T-cell (primary cell): ENCODE measurements around the gene DAP. TPM values are rescaled to one million over a fixed set of nuclear protein-coding genes. Genes with fewer than 3 reads are reported as not detected.
A peak's percentile ranks its signal among the peaks of the same experiment; 100 is the strongest.

Experiments used
- ATAC-seq, 4 experiments: fragments of 200-7000 bp in 3 of 4; fragments of 150-1000 bp in 1 of 4; cut with Tn5 transposase; replicated peaks in 1 of 4; 1 replicate in 3 of 4; 2 replicates in 1 of 4; pipeline ENCODE4 v1.10.0; 2021; ENCODE audit warnings: moderate library complexity in 3 of 4, mild to moderate bottlenecking in 2 of 4, moderate number of reproducible peaks in 1 of 4
- CTCF ChIA-PET, 2 donors: fragments of 300-600 bp; sonication (Branson Sonifier 250); formaldehyde crosslinking; loops; one replicate each; lab custom pipeline; 2022; ENCODE audit warnings: antibody characterized with exemption in 2 of 2; lab: Charles Lee
- POLR2A ChIA-PET, 2 donors: fragments of 300-600 bp; sonication (Branson Sonifier 250); formaldehyde crosslinking; loops; one replicate each; lab custom pipeline; 2022; ENCODE audit warnings: antibody characterized with exemption in 2 of 2; lab: Charles Lee
- DNase-seq, 35 experiments: peaks; one replicate each; pipeline versions ENCODE4 v3.0.0 to v3.0.0-alpha.2; 2013 to 2023
- H3K27ac ChIP-seq: one replicate; pipeline ENCODE4 v1.5.1; 2013; ENCODE audit warnings: low read length
- H3K27me3 ChIP-seq, 2 experiments: replicated peaks in 1 of 2; 1 replicate in 1 of 2; 2 replicates in 1 of 2; pipeline versions ENCODE4 v1.6.1 to v1.7.0; 2013; ENCODE audit warnings: low read length in 1 of 2, mixed read lengths in 1 of 2; ENCODE audit not compliant: control insufficient read depth in 2 of 2, insufficient read depth in 2 of 2; ENCODE audit errors: extremely low read depth in 1 of 2
- H3K36me3 ChIP-seq, 2 donors: 1 replicate in 1 of 2; 2 replicates in 1 of 2; pipeline versions ENCODE4 v1.6.1 to v1.7.0; 2013; ENCODE audit warnings: low read length in 1 of 2; ENCODE audit not compliant: control insufficient read depth in 2 of 2, insufficient read depth in 1 of 2; ENCODE audit errors: extremely low read depth in 1 of 2
- H3K4me1 ChIP-seq, 2 experiments: 1 replicate in 1 of 2; 2 replicates in 1 of 2; pipeline versions ENCODE4 v1.6.1 to v1.7.0; 2013; ENCODE audit warnings: low read length in 2 of 2, mixed read lengths in 1 of 2; ENCODE audit not compliant: insufficient read depth in 2 of 2, control insufficient read depth in 1 of 2; ENCODE audit errors: extremely low read depth in 1 of 2
- H3K4me3 ChIP-seq, 2 donors: 1 replicate in 1 of 2; 2 replicates in 1 of 2; pipeline versions ENCODE4 v1.5.1 to v1.7.0; 2013; ENCODE audit warnings: mild to moderate bottlenecking in 2 of 2, low read length in 1 of 2, moderate library complexity in 1 of 2; ENCODE audit not compliant: control insufficient read depth in 1 of 2; ENCODE audit errors: extremely low read depth in 1 of 2
- H3K9me3 ChIP-seq: 2 replicates; pipeline ENCODE4 v1.7.0; 2013
- H3K27ac Mint-ChIP-seq, 2 donors: one replicate each; pipeline ENCODE4 v1.8.0; 2020 to 2021; ENCODE audit warnings: mild to moderate bottlenecking in 2 of 2, mixed read lengths in 2 of 2
- H3K27me3 Mint-ChIP-seq, 2 donors: one replicate each; pipeline ENCODE4 v1.8.0; 2021 to 2022; ENCODE audit warnings: mixed read lengths in 2 of 2
- H3K36me3 Mint-ChIP-seq: one replicate; pipeline ENCODE4 v1.8.0; 2021; ENCODE audit warnings: mixed read lengths
- H3K4me1 Mint-ChIP-seq, 3 donors: one replicate each; pipeline ENCODE4 v1.8.0; 2020 to 2022; ENCODE audit warnings: mixed read lengths in 3 of 3, mild to moderate bottlenecking in 1 of 3
- H3K4me3 Mint-ChIP-seq, 3 donors: one replicate each; pipeline ENCODE4 v1.8.0; 2020 to 2022; ENCODE audit warnings: mild to moderate bottlenecking in 3 of 3, mixed read lengths in 3 of 3, moderate library complexity in 3 of 3
- H3K9me3 Mint-ChIP-seq, 3 donors: one replicate each; pipeline ENCODE4 v1.8.0; 2020 to 2022; ENCODE audit warnings: mixed read lengths in 3 of 3
- WGBS: methylation state at CpG from one replicate; pipeline ENCODE4 v1.1.5; 2013; ENCODE audit warnings: missing lambda C conversion rate; ENCODE audit not compliant: insufficient coverage; 5-methylcytosine and 5-hydroxymethylcytosine counted together
- total RNA-seq, 35 experiments: library from RNA in 6 of 35; stranded (reverse) in 6 of 35; fragments of 120-200 nt in 1 of 35; gene quantifications; one replicate each; pipeline versions ENCODE4 v1.2.1 to v1.2.4 and lab custom pipeline; 2013 to 2026

Gene DAP
- total RNA-seq, 5 donors from 2014 or later (not counting 1 experiment from before 2014, with no cell fraction given), result 34.1 to 43.7 (median 36.3) TPM

- Histone ChIP-seq H3K27ac (no peak overlapping the region), H3K4me1 (no peaks in the 10 kb centered on the region), H3K9me3 (no peaks in the 10 kb centered on the region), H3K36me3 (no peaks in the 10 kb centered on the region), H3K27me3 (peaks cover 0 to 5% of the 10 kb centered on the region in 2 experiments), H3K4me3 (no peak overlapping the region)
- H3K27me3 Mint-ChIP-seq, result peaks cover 6 to 13% of the 10 kb centered on the region in 2 donors
- no peak overlapping the region for H3K27ac Mint-ChIP-seq
- WGBS, result no CpG with 5 or more reads among the region's 2 CpGs
- ChIA-PET CTCF (interaction anchor here in 1 of 2 donors (1.0 kb wide), 1 partner anchor 10 kb away, joined by 4 read pairs; no protein-coding TSS in a partner anchor), POLR2A (no interaction called here)
- no peak overlapping the region for H3K4me3 Mint-ChIP-seq
- no peak for DNase-seq
- H3K9me3 Mint-ChIP-seq, result no peaks in the 10 kb centered on the region
- no peak for ATAC-seq
- no peaks in the 10 kb centered on the region for H3K36me3 Mint-ChIP-seq
- no peaks in the 10 kb centered on the region for H3K4me1 Mint-ChIP-seq
Observed at GRCh38 chr5:10778179-10778910, 17.3 kb upstream of the DAP start.

DNA sequence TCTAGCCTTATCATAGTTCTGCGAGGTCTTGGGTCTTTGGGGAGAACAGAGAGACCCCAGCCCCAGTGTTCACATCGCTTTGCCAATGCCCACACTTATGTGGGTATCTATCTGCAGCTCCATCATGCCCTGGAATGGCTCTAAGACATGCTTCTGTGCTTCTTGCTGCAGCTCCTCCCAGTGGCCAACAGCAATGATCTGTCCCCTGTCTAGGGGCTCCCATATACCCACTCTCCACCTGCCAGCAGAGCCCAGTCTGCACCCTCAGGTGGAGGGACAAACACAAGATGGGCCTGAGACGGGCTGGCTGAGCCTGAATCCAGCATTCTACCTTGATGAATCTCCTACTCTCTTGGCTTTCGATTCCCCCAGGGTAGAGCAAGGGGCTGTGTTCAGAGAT is 14.6 kb upstream of the DAP start:
- H3K4me3 ChIP-seq, result no peak overlapping the region
- Mint-ChIP-seq H3K4me3 (no peak overlapping the region), H3K36me3 (no peaks in the 10 kb centered on the region), H3K27me3 (peaks cover 3 to 16% of the 10 kb centered on the region in 2 donors), H3K27ac (no peak overlapping the region), H3K4me1 (no peaks in the 10 kb centered on the region), H3K9me3 (no peaks in the 10 kb centered on the region)
- ChIA-PET POLR2A (no interaction called here), CTCF (no interaction called here)
- no peak for ATAC-seq
- 42% methylated on average over 2 of the region's 4 CpGs for WGBS
- peaks cover 0 to 5% of the 10 kb centered on the region in 2 experiments for H3K27me3 ChIP-seq
- no peaks in the 10 kb centered on the region for H3K36me3 ChIP-seq
- DNase-seq, result no peak
- H3K4me1 ChIP-seq, result no peaks in the 10 kb centered on the region
- no peaks in the 10 kb centered on the region for H3K9me3 ChIP-seq
- no peak overlapping the region for H3K27ac ChIP-seq

DNA sequence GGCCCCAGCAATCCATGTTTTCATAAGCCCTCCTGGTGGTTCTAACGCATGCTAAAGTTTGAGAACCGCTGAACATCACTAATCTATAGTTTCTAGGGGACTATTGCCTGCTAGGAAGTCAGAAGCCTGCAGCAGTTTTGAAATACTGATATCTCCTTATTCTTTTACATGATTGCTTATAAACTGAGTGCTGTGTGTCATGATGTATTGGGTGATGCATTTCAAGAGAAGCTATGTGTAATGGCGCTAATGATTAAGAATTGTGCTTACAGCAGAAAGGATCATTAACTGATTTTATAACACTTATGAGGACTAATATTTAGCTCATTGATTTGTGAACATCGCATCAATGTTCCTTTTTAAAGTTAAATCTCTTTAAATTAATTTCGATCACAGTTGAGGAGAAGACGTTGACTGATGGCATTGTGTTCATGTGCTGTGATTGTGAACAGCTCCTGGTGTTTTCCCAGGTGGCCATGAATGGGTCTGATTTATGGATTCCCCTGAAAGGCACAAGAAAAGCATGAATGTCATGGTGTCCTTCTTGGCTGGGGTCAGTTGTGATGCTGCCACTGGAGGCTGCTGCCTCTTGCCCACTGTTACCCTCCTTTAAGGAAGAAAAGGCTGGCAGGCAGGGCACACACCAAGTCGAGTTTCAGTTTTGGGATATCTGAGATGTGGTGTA is 12.0 kb upstream of the DAP start:
- Mint-ChIP-seq H3K27me3 (peaks cover 3 to 11% of the 10 kb centered on the region in 2 donors), H3K4me3 (no peak overlapping the region), H3K4me1 (no peaks in the 10 kb centered on the region), H3K9me3 (no peaks in the 10 kb centered on the region), H3K36me3 (no peaks in the 10 kb centered on the region), H3K27ac (no peak overlapping the region)
- Histone ChIP-seq H3K9me3 (no peaks in the 10 kb centered on the region), H3K27ac (no peak overlapping the region), H3K27me3 (peaks cover 0 to 5% of the 10 kb centered on the region in 2 experiments), H3K4me3 (no peak overlapping the region), H3K36me3 (no peaks in the 10 kb centered on the region), H3K4me1 (no peaks in the 10 kb centered on the region)
- POLR2A ChIA-PET, result interaction anchor here in 1 of 2 donors (0.6 kb wide), 1 partner anchor 12 kb away, joined by 3 read pairs; no protein-coding TSS in a partner anchor
- WGBS, result 74% methylated on average over 4 of the region's 7 CpGs
- no peak for DNase-seq
- CTCF ChIA-PET, result interaction anchor here in 1 of 2 donors (0.5 to 0.7 kb wide), 2 partner anchors 21 to 24 kb away, joined by 3 read pairs; no protein-coding TSS in a partner anchor
- ATAC-seq, result no peak

- ChIA-PET POLR2A (interaction anchor here in 1 of 2 donors (0.7 kb wide), 1 partner anchor 1572 kb away, joined by 3 read pairs; no protein-coding TSS in a partner anchor), CTCF (interaction anchor here in 1 of 2 donors (1.0 kb wide), 1 partner anchor 9 kb away, joined by 4 read pairs; no protein-coding TSS in a partner anchor)
- Mint-ChIP-seq H3K27me3 (peaks cover 3 to 8% of the 10 kb centered on the region in 2 donors), H3K9me3 (no peaks in the 10 kb centered on the region), H3K36me3 (no peaks in the 10 kb centered on the region), H3K27ac (no peak overlapping the region), H3K4me3 (no peak overlapping the region), H3K4me1 (no peaks in the 10 kb centered on the region)
- ATAC-seq, result no peak
- WGBS, result no CpG with 5 or more reads among the region's 3 CpGs
- no peak overlapping the region for H3K27ac ChIP-seq
- H3K9me3 ChIP-seq, result no peaks in the 10 kb centered on the region
- no peak for DNase-seq
- no peaks in the 10 kb centered on the region for H3K27me3 ChIP-seq
- no peak overlapping the region for H3K4me3 ChIP-seq
- H3K36me3 ChIP-seq, result no peaks in the 10 kb centered on the region
- no peaks in the 10 kb centered on the region for H3K4me1 ChIP-seq
Observed at GRCh38 chr5:10768328-10768899, 7.4 kb upstream of the DAP start.

- no peak overlapping the region for H3K4me3 ChIP-seq
- 90% methylated on average over 8 of the region's 10 CpGs for WGBS
- ATAC-seq, result no peak
- Mint-ChIP-seq H3K27ac (peak overlapping the region; percentile 66 to 90), H3K4me3 (peak overlapping the region; percentile 75 to 82 (median 77)), H3K36me3 (peaks cover under 1% of the 10 kb centered on the region), H3K4me1 (peaks cover 38 to 40% (median 38%) of the 10 kb centered on the region in 3 donors), H3K27me3 (peaks cover 0 to 4% of the 10 kb centered on the region in 2 donors), H3K9me3 (no peaks in the 10 kb centered on the region)
- no peaks in the 10 kb centered on the region for H3K27me3 ChIP-seq
- ChIA-PET POLR2A (no interaction called here), CTCF (no interaction called here)
- DNase-seq, result no peak
- no peak overlapping the region for H3K27ac ChIP-seq
- no peaks in the 10 kb centered on the region for H3K36me3 ChIP-seq
- H3K9me3 ChIP-seq, result no peaks in the 10 kb centered on the region
- peaks cover 14 to 30% of the 10 kb centered on the region in 2 experiments for H3K4me1 ChIP-seq
Observed at GRCh38 chr5:10762776-10763500, 1.9 kb upstream of the DAP start.
